ENCODE results near the gene HMGCS1. TPM values are rescaled to one million over a fixed set of nuclear protein-coding genes. Genes with fewer than 3 reads are reported as not detected.

The HMGCS1 gene
- total and polyA plus RNA-seq, 2 of the 8 experiments (the other 6 are each of a cell fraction or from before 2014, with no cell fraction given), result 63.6 to 236 TPM

- Histone ChIP-seq H2BK20ac (ENCODE audit: low read length) (no peak overlapping the region), H2BK5ac (ENCODE audit: low read depth, low read length) (no peak overlapping the region), H3K23me2 (ENCODE audit: low read depth, low read length) (peaks cover 1% of the 10 kb centered on the region; the same call in 1 of the 2 replicates), H3K9ac (replicated peaks in 1 of 4; ENCODE audit: extremely low read depth in 1 of 4, low read depth in 3 of 4, low read length in 3 of 4) (no peak overlapping the region), H3K27ac (ENCODE audit: low read depth, low read length) (no peak overlapping the region), H3K79me2 (ENCODE audit: control insufficient read depth in 1 of 2, insufficient read depth in 2 of 2, low read length in 2 of 2) (peaks cover 14 to 100% of the 10 kb centered on the region in 2 experiments), H3K4me1 (replicated peaks in 1 of 4; ENCODE audit: control insufficient read depth in 3 of 4, insufficient read depth in 4 of 4, low read length in 3 of 4) (peaks cover 2 to 6% (median 4%) of the 10 kb centered on the region in 4 experiments; a peak in 6 of 7 replicates), H3K9me3 (ENCODE audit: insufficient read depth in 2 of 2, low read depth in 1 of 2, low read length in 1 of 2) (no peaks in the 10 kb centered on the region), H2BK15ac (ENCODE audit: low read length) (no peak overlapping the region), H3K4ac (replicated peaks; ENCODE audit: insufficient read length, low read depth, low read length) (no peak overlapping the region), H3K36me3 (ENCODE audit: control insufficient read depth in 2 of 4, insufficient read depth in 4 of 4, low read length in 3 of 4) (peaks cover 0 to 47% (median 6%) of the 10 kb centered on the region in 4 experiments; a peak in 4 of 8 replicates), H2BK12ac (ENCODE audit: low read depth, low read length) (no peak overlapping the region), H4K91ac (replicated peaks; ENCODE audit: insufficient read length, low read length) (no peak overlapping the region), H3K23ac (ENCODE audit: insufficient read length) (no peak overlapping the region), H4K8ac (ENCODE audit: extremely low read depth, insufficient read depth, low read length) (no peak overlapping the region), H3K4me2 (ENCODE audit: insufficient read depth in 1 of 2, low read depth in 2 of 2, low read length in 2 of 2) (no peak overlapping the region), H4K5ac (ENCODE audit: insufficient read length, low read depth, low read length) (no peak overlapping the region), H3K56ac (replicated peaks; ENCODE audit: insufficient read length, low read depth, low read length) (no peak overlapping the region), H2AFZ (ENCODE audit: low read length) (no peak overlapping the region), H4K20me1 (replicated peaks in 1 of 2; ENCODE audit: control insufficient read depth in 1 of 2, insufficient read depth in 2 of 2, low read length in 2 of 2) (peaks cover 15 to 38% of the 10 kb centered on the region in 2 experiments), H3K14ac (ENCODE audit: insufficient read length) (no peak overlapping the region), H2AK5ac (ENCODE audit: low read depth, low read length) (no peak overlapping the region), H3K27me3 (replicated peaks in 1 of 4; ENCODE audit: control insufficient read depth in 3 of 4, extremely low read depth in 1 of 4, insufficient read depth in 3 of 4, low read length in 3 of 4) (no peaks in the 10 kb centered on the region), H3K4me3 (ENCODE audit: extremely low read depth in 1 of 4, insufficient read depth in 2 of 4, low read depth in 3 of 4, low read length in 4 of 4) (no peak overlapping the region), H3K18ac (ENCODE audit: extremely low read depth, low read length) (no peak overlapping the region), H3K79me1 (ENCODE audit: low read depth, low read length) (no peaks in the 10 kb centered on the region; the same call in 1 of the 2 replicates), H2BK120ac (replicated peaks; ENCODE audit: low read depth, low read length) (no peak overlapping the region)
- WGBS, 2 experiments (ENCODE audit: extremely low coverage in 1 of 2, insufficient coverage in 1 of 2, insufficient read length in 1 of 2, insufficient replicate concordance in 2 of 2, low coverage in 1 of 2, low lambda C conversion rate in 2 of 2, missing lambda C conversion rate in 1 of 2), result 77% methylated on average over 1 of the region's 1 CpG; no CpG with 5 or more reads in 1 of the 2 experiments
- DNase-seq (ENCODE audit: low read depth in 1 of 2, low spot score in 2 of 2) (no peak), FAIRE-seq (no peak)
- CTCF ChIA-PET (ENCODE audit: partially characterized antibody), result interaction anchor here (1.3 to 3.0 kb wide), 6 partner anchors 9 to 86 kb away, joined by 3 to 27 read pairs (median 6); no protein-coding TSS in a partner anchor
- POLR2A ChIA-PET (ENCODE audit: partially characterized antibody), result interaction anchor here (1.8 kb wide), 1 partner anchor 9 kb away, joined by 3 read pairs; the partner anchor contains the start of gene HMGCS1
- no peak for TF ChIP-seq CHD1 (IDR thresholded peaks at IDR 0.05; ENCODE audit: low read depth, low read length)
Observed at GRCh38 chr5:43304525-43304924, 8.7 kb downstream of the HMGCS1 start.

Data from H1 (cell line).